ENCODE data around the gene LONP1. TPM values are rescaled to one million over a fixed set of nuclear protein-coding genes. Genes with fewer than 3 reads are reported as not detected.

The LONP1 gene
- total and polyA plus RNA-seq, 4 donors = 32.3 to 83.9 (median 57.5) TPM

GRCh38 chr19:5677580-5677979 is 42.4 kb downstream of the LONP1 start:
- H3K4me3 ChIP-seq (ENCODE audit: low read depth in 1 of 3, low read length in 3 of 3) = no peak overlapping the region
- no peaks in the 10 kb centered on the region for H3K36me3 ChIP-seq (ENCODE audit: control insufficient read depth in 4 of 4, insufficient read depth in 3 of 4, low read depth in 1 of 4, low read length in 3 of 4)
- H3K27me3 ChIP-seq (ENCODE audit: control insufficient read depth in 4 of 4, insufficient read depth in 4 of 4, low read length in 3 of 4) = no peaks in the 10 kb centered on the region
- no peaks in the 10 kb centered on the region for H3K9me3 ChIP-seq (ENCODE audit: control insufficient read depth in 4 of 4, low read length in 3 of 4)
- no peak overlapping the region for H3K27ac ChIP-seq (ENCODE audit: low read depth in 1 of 2, low read length in 2 of 2)
- no peak for TF ChIP-seq ZBTB33 (IDR thresholded peaks at IDR 0.05)
- TF ChIP-seq RAD21 (IDR thresholded peaks at IDR 0.05) = no peak
- TF ChIP-seq, protein P1, sequence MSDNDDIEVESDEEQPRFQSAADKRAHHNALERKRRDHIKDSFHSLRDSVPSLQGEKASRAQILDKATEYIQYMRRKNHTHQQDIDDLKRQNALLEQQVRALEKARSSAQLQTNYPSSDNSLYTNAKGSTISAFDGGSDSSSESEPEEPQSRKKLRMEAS (IDR thresholded peaks at IDR 0.05) = no peak
- TF ChIP-seq NR2F2 (IDR thresholded peaks at IDR 0.05) = no peak
- no peak for TF ChIP-seq YY1 (IDR thresholded peaks at IDR 0.05)
- no peak for TF ChIP-seq HNF4A (conservative IDR thresholded peaks at IDR 0.05)
- TF ChIP-seq, protein P2, sequence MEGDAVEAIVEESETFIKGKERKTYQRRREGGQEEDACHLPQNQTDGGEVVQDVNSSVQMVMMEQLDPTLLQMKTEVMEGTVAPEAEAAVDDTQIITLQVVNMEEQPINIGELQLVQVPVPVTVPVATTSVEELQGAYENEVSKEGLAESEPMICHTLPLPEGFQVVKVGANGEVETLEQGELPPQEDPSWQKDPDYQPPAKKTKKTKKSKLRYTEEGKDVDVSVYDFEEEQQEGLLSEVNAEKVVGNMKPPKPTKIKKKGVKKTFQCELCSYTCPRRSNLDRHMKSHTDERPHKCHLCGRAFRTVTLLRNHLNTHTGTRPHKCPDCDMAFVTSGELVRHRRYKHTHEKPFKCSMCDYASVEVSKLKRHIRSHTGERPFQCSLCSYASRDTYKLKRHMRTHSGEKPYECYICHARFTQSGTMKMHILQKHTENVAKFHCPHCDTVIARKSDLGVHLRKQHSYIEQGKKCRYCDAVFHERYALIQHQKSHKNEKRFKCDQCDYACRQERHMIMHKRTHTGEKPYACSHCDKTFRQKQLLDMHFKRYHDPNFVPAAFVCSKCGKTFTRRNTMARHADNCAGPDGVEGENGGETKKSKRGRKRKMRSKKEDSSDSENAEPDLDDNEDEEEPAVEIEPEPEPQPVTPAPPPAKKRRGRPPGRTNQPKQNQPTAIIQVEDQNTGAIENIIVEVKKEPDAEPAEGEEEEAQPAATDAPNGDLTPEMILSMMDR (IDR thresholded peaks at IDR 0.05; ENCODE audit: low read depth, low read length, missing input control) = no peak
- TF ChIP-seq, protein P3, sequence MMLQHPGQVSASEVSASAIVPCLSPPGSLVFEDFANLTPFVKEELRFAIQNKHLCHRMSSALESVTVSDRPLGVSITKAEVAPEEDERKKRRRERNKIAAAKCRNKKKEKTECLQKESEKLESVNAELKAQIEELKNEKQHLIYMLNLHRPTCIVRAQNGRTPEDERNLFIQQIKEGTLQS (IDR thresholded peaks at IDR 0.05) = no peak
- TF ChIP-seq GABPA (IDR thresholded peaks at IDR 0.05 in 1 of 2, conservative IDR thresholded peaks at IDR 0.05 in 1 of 2) = no peak
- no peak for TF ChIP-seq TAF1 (conservative IDR thresholded peaks at IDR 0.05)
- TF ChIP-seq FOXA2 (IDR thresholded peaks at IDR 0.05) = no peak
- no peak for TF ChIP-seq FOXA1 (IDR thresholded peaks at IDR 0.05)
- no peak for TF ChIP-seq SP1 (IDR thresholded peaks at IDR 0.05)
- no peak for TF ChIP-seq RXRA (IDR thresholded peaks at IDR 0.05)
- TF ChIP-seq JUND (IDR thresholded peaks at IDR 0.05) = no peak
- DNase-seq (ENCODE audit: low spot score) = no peak
- no peak overlapping the region for H3K9ac ChIP-seq (ENCODE audit: low read depth in 1 of 2, low read length in 2 of 2)
- peaks cover 4 to 22% (median 13%) of the 10 kb centered on the region in 4 donors for H3K4me1 ChIP-seq (ENCODE audit: control insufficient read depth in 4 of 4, insufficient read depth in 4 of 4, low read length in 3 of 4)
- 94% methylated on average over 9 of the region's 9 CpGs for WGBS

DNA sequence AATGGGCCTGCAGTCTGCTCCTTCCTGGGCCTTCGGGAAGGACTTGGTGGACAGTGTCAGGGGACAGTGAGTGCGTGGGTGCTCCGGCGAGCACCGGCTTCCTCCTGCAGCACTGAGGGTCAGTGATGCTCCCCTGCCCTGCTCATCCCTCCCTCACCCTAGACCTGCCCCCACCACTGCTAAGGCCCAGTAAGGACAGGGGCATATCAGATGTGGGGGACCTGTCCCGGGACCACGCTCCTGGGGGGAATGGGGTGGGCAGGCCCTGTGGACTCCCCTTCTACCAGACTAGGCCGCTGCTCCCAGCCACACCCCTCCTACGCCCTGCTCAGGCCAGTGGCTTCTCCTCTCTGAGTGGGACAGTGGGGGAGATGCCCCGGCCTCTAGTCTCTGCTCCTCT is 42.8 kb downstream of the LONP1 start:
- TF ChIP-seq HNF4G (IDR thresholded peaks at IDR 0.05) (no peak), SP1 (IDR thresholded peaks at IDR 0.05) (no peak), FOXA1 (IDR thresholded peaks at IDR 0.05) (no peak), EGR1 (IDR thresholded peaks at IDR 0.05; ENCODE audit: low read depth in 2 of 2) (no peak), ZBTB33 (IDR thresholded peaks at IDR 0.05) (no peak), TAF1 (conservative IDR thresholded peaks at IDR 0.05) (no peak), JUND (IDR thresholded peaks at IDR 0.05) (no peak), YY1 (IDR thresholded peaks at IDR 0.05) (no peak), RAD21 (IDR thresholded peaks at IDR 0.05) (no peak), FOXA2 (IDR thresholded peaks at IDR 0.05) (no peak)
- TF ChIP-seq, protein P1 (IDR thresholded peaks at IDR 0.05) = no peak
- TF ChIP-seq, protein P2 (IDR thresholded peaks at IDR 0.05; ENCODE audit: low read depth, low read length, missing input control) = no peak
- no peaks in the 10 kb centered on the region for H3K9me3 ChIP-seq (ENCODE audit: control insufficient read depth in 4 of 4, low read length in 3 of 4)
- WGBS = 93% methylated on average over 10 of the region's 10 CpGs

More for the DNA sequence above, 42.8 kb downstream of the LONP1 start:
- Histone ChIP-seq H3K27ac (ENCODE audit: low read depth in 1 of 2, low read length in 2 of 2) (no peak overlapping the region), H3K4me1 (ENCODE audit: control insufficient read depth in 4 of 4, insufficient read depth in 4 of 4, low read length in 3 of 4) (peaks cover 4 to 22% (median 13%) of the 10 kb centered on the region in 4 donors), H3K4me3 (ENCODE audit: low read depth in 1 of 3, low read length in 3 of 3) (no peak overlapping the region), H3K27me3 (ENCODE audit: control insufficient read depth in 4 of 4, insufficient read depth in 4 of 4, low read length in 3 of 4) (no peaks in the 10 kb centered on the region), H3K36me3 (ENCODE audit: control insufficient read depth in 4 of 4, insufficient read depth in 3 of 4, low read depth in 1 of 4, low read length in 3 of 4) (no peaks in the 10 kb centered on the region), H3K9ac (ENCODE audit: low read depth in 1 of 2, low read length in 2 of 2) (no peak overlapping the region)
- no peak for DNase-seq (ENCODE audit: low spot score)

All from liver (tissue), 9 donors.